Heart right ventricle (tissue), 16 donors: ENCODE data around the gene GUCY2F. TPM values are rescaled to one million over a fixed set of nuclear protein-coding genes. Genes with fewer than 3 reads are reported as not detected.
A peak's percentile ranks its signal among the peaks of the same experiment; 100 is the strongest.

Experiments used
- ATAC-seq, 8 donors: fragments of 200-7000 bp; cut with Tn5 transposase; one replicate each; pipeline ENCODE4 v1.9.1; 2020; ENCODE audit warnings: mild to moderate bottlenecking in 8 of 8, moderate library complexity in 8 of 8, moderate number of reproducible peaks in 1 of 8
- DNase-seq, 2 donors: peaks; one replicate each; pipeline ENCODE4 v3.0.0-alpha.2; 2020
- H3K27ac ChIP-seq, 10 donors: fragments of 200-600 bp; sonication (generic) in 2 of 10; one replicate each; pipeline versions ENCODE4 v1.5.0 to v1.8.0; 2020 to 2022; ENCODE audit warnings: mild to moderate bottlenecking in 3 of 10
- H3K27me3 ChIP-seq, 7 donors: fragments of 200-600 bp; one replicate each; pipeline ENCODE4 v1.8.0; 2021 to 2022; ENCODE audit warnings: mild to moderate bottlenecking in 2 of 7
- H3K36me3 ChIP-seq, 9 donors: fragments of 200-600 bp; sonication (generic) in 1 of 9; one replicate each; pipeline versions ENCODE4 v1.5.0 to v1.8.0; 2020 to 2022; ENCODE audit warnings: mild to moderate bottlenecking in 2 of 9
- H3K4me1 ChIP-seq, 9 donors: fragments of 200-600 bp; sonication (generic) in 1 of 9; one replicate each; pipeline versions ENCODE4 v1.5.0 to v1.8.0; 2020 to 2022; ENCODE audit warnings: mild to moderate bottlenecking in 4 of 9
- H3K4me3 ChIP-seq, 10 donors: fragments of 200-600 bp; sonication (generic) in 2 of 10; one replicate each; pipeline versions ENCODE4 v1.5.0 to v1.8.0; 2020 to 2022; ENCODE audit warnings: mild to moderate bottlenecking in 7 of 10, moderate library complexity in 2 of 10
- H3K9me3 ChIP-seq, 11 donors: fragments of 200-600 bp in 10 of 11; sonication (generic) in 2 of 11; one replicate each; pipeline versions ENCODE4 v1.5.0 to v1.8.0; 2013 to 2022; ENCODE audit warnings: mild to moderate bottlenecking in 2 of 11, control low read depth in 1 of 11, moderate library complexity in 1 of 11
- CTCF ChIP-seq, 9 donors: fragments of 200-600 bp; sonication (generic) in 2 of 9; IDR thresholded peaks; one replicate each; pipeline versions ENCODE4 v1.5.0 to v1.8.0; 2021 to 2022; ENCODE audit warnings: antibody characterized with exemption in 9 of 9, mild to moderate bottlenecking in 5 of 9, moderate library complexity in 1 of 9
- WGBS, 2 donors: extraction: QIAGEN DNeasy Blood & Tissue Kit; methylation state at CpG; one replicate each; pipeline ENCODE4 v1.1.7; 2013; ENCODE audit warnings: inconsistent platforms in 1 of 2; 5-methylcytosine and 5-hydroxymethylcytosine counted together
- intact Hi-C, 10 donors: fragments of 100-400 bp; cut with DNase I; formaldehyde crosslinking; loops; one replicate each; pipeline versions ENCODE4 v1.11.1 to v1.14.2; 2022
- polyA plus RNA-seq, 2 donors: library from polyadenylated mRNA; stranded (reverse); fragments of 200-250 nt; gene quantifications; one replicate each; pipeline ENCODE4 v1.2.3, GENCODE V29; 2013
- total RNA-seq, 10 donors: library from RNA; stranded (reverse); fragmentation: NEBNext Ultra II Directional in 3 of 10; extraction: Animal tissue kit (Norgen Biotek cat#: 25700) in 3 of 10; gene quantifications; one replicate each; pipeline versions ENCODE4 v1.2.1 to v1.2.4, GENCODE V29; 2021 to 2023
- donor health status: Arrhythmogenic right ventricular cardiomyopathy.
- donor health status: ischemic (EF 13 %, LVEDD 7.1; RV severe dilation, severe dysfunction).
- donor health status: healthy with polysubstance abuse.
- donor health status: DM: no; HTN: yes; CAD: no.
- donor health status: DM: no; HTN: no; CAD: no.
- donor health status: ischemic (EF 25% LVEDD 6.9; RV normal size, moderate dysfunction).
- donor health status: ischemic (EF 25% LVEDD 5.7; RV mildly dilated, moderate dysfunction).
- donor health status: healthy.
- donor health status: DM: yes; HTN: yes; CAD: no.
- donor health status: Ischemic cardiomyopathy.
- donor health status: ischemic (EF 35%, LVEDD 5.7; RV mildly dilated, moderate dysfunction).
- donor health status: nonischemic (EF 11% LVEDD 7.7; RV severe dilation, severe dysfunction).
- donor health status: DM: yes; HTN: yes; CAD: no.
- donor health status: PGD.
- donor health status: ischemic (EF 29% LVEDD 5.4; RV normal size, mild dysfunction).
- donor health status: nonischemic (EF 23%, LVEDD 6.1; RV moderate dilation, normal function).

The GUCY2F gene
- total and polyA plus RNA-seq, 12 donors, result not detected

- no peaks in the 10 kb centered on the region for H3K36me3 ChIP-seq
- H3K27me3 ChIP-seq, result peaks cover 0 to 39% (median 0%) of the 10 kb centered on the region in 7 donors
- DNase-seq (no peak), ATAC-seq (no peak)
- H3K27ac ChIP-seq, result no peak overlapping the region
- 90 to 92% methylated on average over 3 of the region's 3 CpGs for WGBS, 2 donors
- no peak for TF ChIP-seq CTCF (IDR thresholded peaks at IDR 0.05)
- no peaks in the 10 kb centered on the region for H3K4me1 ChIP-seq
- no peak overlapping the region for H3K4me3 ChIP-seq
- H3K9me3 ChIP-seq, result peaks cover 0 to 8% (median 0%) of the 10 kb centered on the region in 11 donors
- intact Hi-C loops, result no loop called here
Measured at GRCh38 chrX:109357706-109358105, 124.2 kb downstream of the GUCY2F start.

GRCh38 chrX:109356684-109357083 is 125.2 kb downstream of the GUCY2F start:
- H3K4me3 ChIP-seq, result no peak overlapping the region
- peaks cover 0 to 4% (median 0%) of the 10 kb centered on the region in 9 donors for H3K4me1 ChIP-seq
- no peaks in the 10 kb centered on the region for H3K36me3 ChIP-seq
- H3K27me3 ChIP-seq, result peaks cover 0 to 38% (median 0%) of the 10 kb centered on the region in 7 donors
- H3K9me3 ChIP-seq, result peaks cover 0 to 8% (median 0%) of the 10 kb centered on the region in 11 donors
- whole genome bisulfite sequencing, 2 donors, result 47 to 49% methylated on average over 3 of the region's 3 CpGs
- TF ChIP-seq CTCF (IDR thresholded peaks at IDR 0.05), result no peak
- DNase-seq (no peak), ATAC-seq (no peak)
- H3K27ac ChIP-seq, result no peak overlapping the region
- intact Hi-C loops, result no loop called here

- Histone ChIP-seq H3K36me3 (no peaks in the 10 kb centered on the region), H3K9me3 (no peaks in the 10 kb centered on the region), H3K4me3 (no peak overlapping the region), H3K27ac (no peak overlapping the region), H3K27me3 (peaks cover 0 to 27% (median 0%) of the 10 kb centered on the region in 7 donors), H3K4me1 (peaks cover 0 to 5% (median 0%) of the 10 kb centered on the region in 9 donors)
- TF ChIP-seq CTCF (IDR thresholded peaks at IDR 0.05), result no peak
- WGBS, 2 donors, result 34 to 39% methylated on average over 4 of the region's 4 CpGs
- intact Hi-C loops, result no loop called here
- peak; percentile 61 to 93 (median 74) for ATAC-seq
- DNase-seq, result peak; percentile 10 to 12
Measured at GRCh38 chrX:109352066-109352588, 129.8 kb downstream of the GUCY2F start.

- DNase-seq (no peak), ATAC-seq (peak in 1 of 8 donors; percentile 40)
- intact Hi-C loops, result no loop called here
- Histone ChIP-seq H3K9me3 (no peaks in the 10 kb centered on the region), H3K36me3 (no peaks in the 10 kb centered on the region), H3K4me3 (no peak overlapping the region), H3K4me1 (peaks cover 0 to 5% (median 0%) of the 10 kb centered on the region in 9 donors), H3K27ac (no peak overlapping the region), H3K27me3 (peaks cover 0 to 21% (median 0%) of the 10 kb centered on the region in 7 donors)
- no peak for TF ChIP-seq CTCF (IDR thresholded peaks at IDR 0.05)
- 47% methylated on average over 3 of the region's 3 CpGs for WGBS, 2 donors
Measured at GRCh38 chrX:109351557-109351956, 130.3 kb downstream of the GUCY2F start.
